Muscle of leg (tissue), 11 donors: ENCODE measurements around the gene DGAT2. TPM values are rescaled to one million over a fixed set of nuclear protein-coding genes. Genes with fewer than 3 reads are reported as not detected.
"Not testable (repeated sequence)": the region's sequence is repeated elsewhere in the genome, so short reads cannot be mapped to it uniquely, and the experiment has no call there.

Experiments
- DNase-seq: peaks from one replicate; pipeline ENCODE4 v3.0.0; 2013
- H3K27ac ChIP-seq: one replicate; pipeline ENCODE4 v1.5.1; 2013; ENCODE audit warnings: mild to moderate bottlenecking, low read length, control low read depth
- H3K27me3 ChIP-seq: one replicate; pipeline ENCODE4 v1.6.1; 2013; ENCODE audit warnings: low read length; ENCODE audit not compliant: control insufficient read depth, insufficient read depth
- H3K36me3 ChIP-seq: one replicate; pipeline ENCODE4 v1.6.1; 2013; ENCODE audit warnings: low read length; ENCODE audit not compliant: control insufficient read depth, insufficient read depth
- H3K4me1 ChIP-seq: one replicate; pipeline ENCODE4 v1.6.1; 2013; ENCODE audit warnings: low read length; ENCODE audit not compliant: control insufficient read depth, insufficient read depth
- H3K4me3 ChIP-seq: one replicate; pipeline ENCODE4 v1.5.1; 2013; ENCODE audit warnings: low read length, control low read depth
- H3K9me3 ChIP-seq: replicated peaks from 2 replicates; pipeline ENCODE4 v1.6.1; 2013; ENCODE audit warnings: low read depth, low read length; ENCODE audit not compliant: control insufficient read depth
- WGBS: methylation state at CpG from one replicate; pipeline ENCODE4 v1.1.5; 2013; ENCODE audit warnings: missing lambda C conversion rate; ENCODE audit not compliant: insufficient coverage; 5-methylcytosine and 5-hydroxymethylcytosine counted together
- polyA plus RNA-seq, 8 donors: library from polyadenylated mRNA; unstranded; fragments of 120-200 nt; gene quantifications; one replicate each; pipeline versions ENCODE4 v1.2.1 to v1.2.3, GENCODE V29; 2013; ENCODE audit warnings: inconsistent platforms in 1 of 8, low replicate concordance in 1 of 8; ENCODE audit not compliant: insufficient read length in 8 of 8, insufficient read depth in 1 of 8
- total RNA-seq: library from RNA; stranded (reverse); fragments of 120-200 nt; gene quantifications from one replicate; pipeline ENCODE4 v1.2.4, GENCODE V29; 2013

The DGAT2 gene
- total and polyA plus RNA-seq, 9 donors, result 0.31 to 3.8 (median 0.65) TPM

GRCh38 chr11:75733071-75733430 lies 35.5 kb upstream of the DGAT2 start:
- Histone ChIP-seq H3K27ac (no peak overlapping the region), H3K36me3 (no peaks in the 10 kb centered on the region), H3K27me3 (peaks cover 6% of the 10 kb centered on the region), H3K4me3 (no peak overlapping the region), H3K4me1 (peaks cover 21% of the 10 kb centered on the region), H3K9me3 (no peaks in the 10 kb centered on the region)
- WGBS, result 92% methylated on average over 6 of the region's 8 CpGs
- no peak for DNase-seq

DNA sequence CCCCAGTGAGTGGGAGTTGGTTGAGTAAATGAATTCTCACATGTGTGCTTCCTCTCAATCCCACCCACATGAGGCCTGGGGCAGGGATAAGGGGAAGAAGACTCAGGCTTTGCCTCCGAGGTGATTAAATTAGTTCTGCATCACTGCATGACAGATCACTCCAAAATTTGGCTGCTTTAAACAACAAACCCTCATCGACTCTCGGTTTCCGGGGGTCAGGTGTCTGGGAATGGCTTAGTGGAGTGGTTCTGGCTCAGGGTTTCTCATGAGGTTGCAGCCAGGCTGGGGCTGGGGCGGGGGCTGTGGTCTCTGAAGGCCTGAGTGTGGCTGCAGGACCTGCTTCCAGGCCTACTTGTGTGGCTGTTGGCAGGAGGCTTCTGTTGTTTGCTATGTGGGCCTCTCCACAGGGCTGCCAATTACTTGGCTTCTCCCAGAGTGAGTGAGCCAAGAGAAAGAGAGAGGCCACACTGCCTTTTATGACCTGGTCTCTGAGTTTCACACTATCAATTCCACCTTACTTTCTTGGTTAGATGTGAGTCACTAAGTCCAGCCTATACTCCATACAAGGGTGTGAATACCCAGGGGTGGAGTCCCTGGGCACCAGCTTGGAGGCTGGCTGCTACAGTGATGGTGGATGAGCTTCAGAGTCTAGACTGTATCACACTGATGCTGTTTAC lies 35.0 kb upstream of the DGAT2 start:
- peak; percentile 38 for DNase-seq
- peaks cover 6% of the 10 kb centered on the region for H3K27me3 ChIP-seq
- WGBS, result 55% methylated on average over 2 of the region's 5 CpGs

DNA sequence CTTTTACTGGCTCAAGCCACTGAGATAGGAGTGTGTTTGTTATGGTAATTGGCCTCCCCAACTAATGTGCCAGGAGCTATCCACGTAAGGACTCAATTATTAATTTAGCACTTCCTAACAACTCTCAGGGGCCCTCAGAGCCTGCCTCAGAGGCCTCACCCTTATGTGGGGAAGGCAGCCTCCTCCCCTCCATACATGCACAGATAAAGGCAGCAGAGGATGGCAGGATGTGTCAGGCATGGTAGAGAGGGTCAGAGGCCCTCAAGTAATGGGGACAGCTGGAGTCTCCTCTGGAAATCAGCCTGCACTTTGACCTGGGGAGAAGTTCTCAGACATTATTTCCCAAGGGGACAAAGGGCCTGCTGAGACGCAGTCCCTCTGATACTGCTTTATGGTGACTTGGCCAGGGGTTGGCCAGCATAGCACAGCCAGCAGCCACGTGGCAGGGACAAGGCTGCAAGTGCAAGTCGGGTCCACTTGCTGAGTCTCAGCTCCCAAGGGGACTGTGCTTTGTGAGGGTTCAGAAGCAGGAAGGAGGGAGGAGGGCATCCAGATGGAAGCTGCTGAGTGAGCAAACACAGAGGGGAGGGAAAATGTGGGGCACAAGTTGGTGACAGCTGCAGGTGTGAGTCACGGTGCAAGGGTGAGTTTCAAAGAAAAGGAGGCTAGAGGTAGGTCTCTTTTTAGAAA lies 33.9 kb upstream of the DGAT2 start:
- no peak overlapping the region for H3K27ac ChIP-seq

More for the DNA sequence above, 35.0 kb upstream of the DGAT2 start:
- Histone ChIP-seq H3K9me3 (no peaks in the 10 kb centered on the region), H3K4me1 (peaks cover 21% of the 10 kb centered on the region), H3K36me3 (no peaks in the 10 kb centered on the region), H3K4me3 (no peak overlapping the region), H3K27ac (no peak overlapping the region)

DNA sequence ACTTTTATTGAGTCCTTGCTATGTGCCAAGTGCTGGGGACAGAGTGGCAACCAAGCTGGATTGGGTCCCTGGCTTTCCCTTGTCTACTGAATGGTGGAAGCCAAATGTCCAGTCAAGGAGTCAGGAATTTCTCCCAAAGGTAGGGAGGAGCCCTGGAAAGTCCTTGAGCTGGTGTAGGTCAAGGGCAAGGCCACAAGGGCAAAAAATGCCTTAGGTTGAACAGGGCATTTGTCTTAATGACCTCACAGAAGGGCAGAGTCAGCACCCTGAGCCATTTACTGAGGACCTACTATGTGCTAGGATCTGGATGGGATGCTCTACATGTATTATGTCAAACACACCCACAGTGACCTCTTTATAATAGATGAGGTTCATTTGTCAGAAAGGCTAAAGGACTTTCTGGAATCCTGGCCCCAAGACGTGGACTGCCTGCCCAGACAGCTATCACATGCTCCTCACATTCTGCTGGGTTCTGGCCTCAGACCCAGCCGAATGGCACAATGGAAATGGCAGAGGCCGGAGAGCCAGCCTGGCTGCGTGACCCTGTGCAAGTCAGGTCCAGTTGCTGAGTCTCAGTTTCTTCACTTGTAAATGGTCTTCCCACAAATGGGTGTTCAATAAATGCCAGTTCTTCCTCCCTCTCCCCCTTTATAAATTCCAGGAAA lies 33.3 kb upstream of the DGAT2 start:
- WGBS, result 67% methylated on average over 1 of the region's 4 CpGs
- Histone ChIP-seq H3K4me3 (no peak overlapping the region), H3K27ac (no peak overlapping the region), H3K36me3 (no peaks in the 10 kb centered on the region), H3K9me3 (no peaks in the 10 kb centered on the region), H3K27me3 (peaks cover 3% of the 10 kb centered on the region), H3K4me1 (peaks cover 21% of the 10 kb centered on the region)
- no peak for DNase-seq

More for the DNA sequence above, 33.9 kb upstream of the DGAT2 start:
- Histone ChIP-seq H3K4me3 (no peak overlapping the region), H3K36me3 (no peaks in the 10 kb centered on the region), H3K4me1 (peaks cover 21% of the 10 kb centered on the region), H3K27me3 (peaks cover 6% of the 10 kb centered on the region), H3K9me3 (no peaks in the 10 kb centered on the region)
- WGBS, result 42% methylated on average over 4 of the region's 5 CpGs
- DNase-seq, result no peak

DNA sequence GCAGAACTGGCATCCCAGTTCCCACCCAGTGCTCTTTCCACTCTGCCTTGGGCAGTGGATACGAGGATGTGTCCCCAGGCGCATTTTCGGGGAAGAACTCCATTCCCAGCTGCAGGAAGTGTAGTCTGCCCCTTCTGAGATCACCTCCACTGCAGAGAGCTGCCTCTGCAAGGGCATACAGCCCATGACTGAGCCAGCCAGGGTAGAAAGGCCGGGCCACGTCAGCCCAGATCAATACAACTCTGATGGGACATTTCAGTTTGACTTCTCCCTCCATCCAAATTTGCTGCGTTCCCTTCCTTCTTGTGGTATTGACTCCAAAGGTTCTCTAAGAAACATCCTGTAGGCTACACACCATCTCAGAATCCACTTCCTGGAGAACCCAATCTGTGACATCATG lies 31.3 kb upstream of the DGAT2 start:
- Histone ChIP-seq H3K36me3 (no peaks in the 10 kb centered on the region), H3K4me1 (peaks cover 21% of the 10 kb centered on the region), H3K27ac (no peak overlapping the region), H3K4me3 (no peak overlapping the region), H3K9me3 (no peaks in the 10 kb centered on the region), H3K27me3 (peaks cover 3% of the 10 kb centered on the region)
- WGBS, result 72% methylated on average over 5 of the region's 6 CpGs
- no peak for DNase-seq

DNA sequence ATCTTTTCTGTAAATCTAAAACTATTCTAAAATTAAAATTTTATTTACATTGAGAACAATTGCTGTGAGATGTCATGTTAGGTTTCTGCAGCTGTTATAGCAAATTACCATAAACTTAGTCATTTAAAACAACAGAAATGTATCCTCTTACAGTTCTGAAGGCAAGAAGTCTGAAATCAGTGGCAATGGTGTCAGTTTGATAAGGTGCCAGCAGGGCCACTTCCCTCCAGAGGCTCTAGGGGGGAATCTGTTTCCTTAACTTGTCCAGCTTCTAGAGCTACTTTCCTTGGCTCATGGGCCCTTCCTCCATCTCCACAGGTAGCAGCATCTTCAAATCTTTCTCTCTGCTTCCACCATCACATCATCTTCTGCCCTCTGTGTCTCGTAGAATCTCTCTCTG lies 27.9 kb upstream of the DGAT2 start:
- WGBS, result 83% methylated on average over 1 of the region's 1 CpG
- Histone ChIP-seq H3K4me1 (peaks cover 10% of the 10 kb centered on the region), H3K27me3 (peaks cover 4% of the 10 kb centered on the region), H3K36me3 (no peaks in the 10 kb centered on the region), H3K4me3 (no peak overlapping the region), H3K27ac (no peak overlapping the region), H3K9me3 (no peaks in the 10 kb centered on the region)
- no peak for DNase-seq

DNA sequence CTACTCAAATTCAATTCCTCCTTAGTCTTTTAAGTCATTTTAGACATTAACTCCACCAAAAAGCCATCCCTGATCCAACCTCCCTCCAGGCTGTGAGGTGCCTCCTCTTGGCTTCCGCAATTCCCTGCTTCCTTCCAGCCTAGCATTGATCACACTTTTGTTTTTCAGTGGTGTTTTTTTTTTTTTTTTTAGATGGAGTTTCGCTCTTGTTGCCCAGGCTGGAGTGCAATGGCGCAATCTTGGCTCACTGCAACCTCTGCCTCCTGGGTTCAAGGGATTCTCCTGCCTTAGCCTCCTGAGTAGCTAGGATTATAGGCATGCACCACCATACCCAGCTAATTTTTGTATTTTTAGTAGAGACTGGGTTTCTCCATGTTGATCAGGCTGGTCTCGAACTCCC lies 25.4 kb upstream of the DGAT2 start:
- not testable (repeated sequence) for H3K27ac ChIP-seq, H3K9me3 ChIP-seq, H3K4me1 ChIP-seq, DNase-seq, H3K36me3 ChIP-seq, H3K27me3 ChIP-seq, H3K4me3 ChIP-seq
- WGBS, result 71% methylated on average over 1 of the region's 4 CpGs

- H3K36me3 ChIP-seq, result no peaks in the 10 kb centered on the region
- H3K27ac ChIP-seq, result no peak overlapping the region
- no peak overlapping the region for H3K4me3 ChIP-seq
- H3K4me1 ChIP-seq, result peaks cover 10% of the 10 kb centered on the region
- peak; percentile 73 for DNase-seq
- H3K27me3 ChIP-seq, result peaks cover 3% of the 10 kb centered on the region
- WGBS, result 44% methylated on average over 5 of the region's 9 CpGs
- H3K9me3 ChIP-seq, result no peaks in the 10 kb centered on the region
Measured at GRCh38 chr11:75743711-75744563, 24.6 kb upstream of the DGAT2 start.

GRCh38 chr11:75745807-75746206 lies 22.8 kb upstream of the DGAT2 start:
- no peaks in the 10 kb centered on the region for H3K9me3 ChIP-seq
- peaks cover 10% of the 10 kb centered on the region for H3K4me1 ChIP-seq
- no peak overlapping the region for H3K27ac ChIP-seq
- H3K27me3 ChIP-seq, result peaks cover 3% of the 10 kb centered on the region
- DNase-seq, result no peak
- 83% methylated on average over 2 of the region's 5 CpGs for WGBS
- no peak overlapping the region for H3K4me3 ChIP-seq
- H3K36me3 ChIP-seq, result no peaks in the 10 kb centered on the region
